Measurements from ENCODE around the gene NFIB. TPM values are rescaled to one million over a fixed set of nuclear protein-coding genes. Genes with fewer than 3 reads are reported as not detected.
A peak's percentile ranks its signal among the peaks of the same experiment; 100 is the strongest.

NFIB gene
- polyA plus RNA-seq, 3 donors, result not detected

GRCh38 chr9:14351221-14351836 lies 37.4 kb upstream of the NFIB start:
- H3K9me3 Mint-ChIP-seq, result peaks cover 0 to 16% (median 0%) of the 10 kb centered on the region in 7 donors
- no peaks in the 10 kb centered on the region for H3K4me1 ChIP-seq (ENCODE audit: control insufficient read depth in 1 of 2, insufficient read depth in 2 of 2, low read length in 2 of 2)
- no peak overlapping the region for H2AFZ ChIP-seq (ENCODE audit: insufficient read depth, low read depth, low read length, poor library complexity, severe bottlenecking)
- no peak overlapping the region for H3K27ac ChIP-seq (ENCODE audit: low read depth in 1 of 2, low read length in 2 of 2)
- H3K27me3 ChIP-seq (ENCODE audit: control insufficient read depth in 2 of 2, insufficient read depth in 2 of 2, low read length in 2 of 2), result peaks cover 47 to 72% of the 10 kb centered on the region in 2 donors
- no peak for TF ChIP-seq CTCF (IDR thresholded peaks at IDR 0.05)
- H3K4me3 Mint-ChIP-seq, result peak overlapping the region in 1 of 2 donors; percentile 54
- no peak overlapping the region for H3K4me3 ChIP-seq (replicated peaks in 1 of 3; ENCODE audit: low read depth in 2 of 3, low read length in 3 of 3)
- no peak overlapping the region for H3K4me2 ChIP-seq (replicated peaks; ENCODE audit: extremely low read depth, low read length, poor library complexity, severe bottlenecking)
- H3K79me2 ChIP-seq (ENCODE audit: insufficient read depth, low read length), result no peaks in the 10 kb centered on the region
- no peaks in the 10 kb centered on the region for H3K36me3 ChIP-seq (replicated peaks in 1 of 2; ENCODE audit: control insufficient read depth in 1 of 2, insufficient read depth in 2 of 2, low read length in 2 of 2)
- no peak overlapping the region for H3K27ac Mint-ChIP-seq
- intact Hi-C loops (cut with micrococcal nuclease), result loop anchor here (5.0 kb wide), 1 partner anchor 924 kb away; no protein-coding TSS in a partner anchor
- H3K27me3 Mint-ChIP-seq (ENCODE audit: low read depth in 3 of 3), result peaks cover 16 to 32% (median 17%) of the 10 kb centered on the region in 3 donors
- peaks cover 2% of the 10 kb centered on the region for H3K4me1 Mint-ChIP-seq
- H3K9me3 ChIP-seq (replicated peaks in 1 of 2; ENCODE audit: control insufficient read depth in 1 of 2, insufficient read depth in 1 of 2, low read length in 2 of 2), result peaks cover 0 to 31% of the 10 kb centered on the region in 2 donors
- no peak overlapping the region for H3K9ac ChIP-seq (ENCODE audit: insufficient read depth, low read length, poor library complexity, severe bottlenecking)
- 88% methylated on average over 4 of the region's 5 CpGs for WGBS (ENCODE audit: insufficient coverage)
- H4K20me1 ChIP-seq (ENCODE audit: insufficient read depth, low read length), result no peaks in the 10 kb centered on the region
- no peaks in the 10 kb centered on the region for H3K36me3 Mint-ChIP-seq
- no peak for DNase-seq

- peak overlapping the region in 1 of 2 donors; percentile 54 for H3K4me3 Mint-ChIP-seq
- no peak overlapping the region for H3K27ac Mint-ChIP-seq
- Histone ChIP-seq H3K27ac (ENCODE audit: low read depth in 1 of 2, low read length in 2 of 2) (no peak overlapping the region), H3K9ac (ENCODE audit: insufficient read depth, low read length, poor library complexity, severe bottlenecking) (no peak overlapping the region), H2AFZ (ENCODE audit: insufficient read depth, low read depth, low read length, poor library complexity, severe bottlenecking) (no peak overlapping the region), H3K27me3 (ENCODE audit: control insufficient read depth in 2 of 2, insufficient read depth in 2 of 2, low read length in 2 of 2) (peaks cover 53 to 78% of the 10 kb centered on the region in 2 donors), H3K4me1 (ENCODE audit: control insufficient read depth in 1 of 2, insufficient read depth in 2 of 2, low read length in 2 of 2) (no peaks in the 10 kb centered on the region), H3K9me3 (replicated peaks in 1 of 2; ENCODE audit: control insufficient read depth in 1 of 2, insufficient read depth in 1 of 2, low read length in 2 of 2) (peaks cover 0 to 31% of the 10 kb centered on the region in 2 donors), H4K20me1 (ENCODE audit: insufficient read depth, low read length) (no peaks in the 10 kb centered on the region), H3K4me2 (replicated peaks; ENCODE audit: extremely low read depth, low read length, poor library complexity, severe bottlenecking) (no peak overlapping the region), H3K79me2 (ENCODE audit: insufficient read depth, low read length) (no peaks in the 10 kb centered on the region), H3K4me3 (replicated peaks in 1 of 3; ENCODE audit: low read depth in 2 of 3, low read length in 3 of 3) (no peak overlapping the region), H3K36me3 (replicated peaks in 1 of 2; ENCODE audit: control insufficient read depth in 1 of 2, insufficient read depth in 2 of 2, low read length in 2 of 2) (no peaks in the 10 kb centered on the region)
- DNase-seq, result no peak
- H3K4me1 Mint-ChIP-seq, result peaks cover 2% of the 10 kb centered on the region
- 41% methylated on average over 5 of the region's 11 CpGs for WGBS (ENCODE audit: insufficient coverage)
- peaks cover 0 to 16% (median 2%) of the 10 kb centered on the region in 7 donors for H3K9me3 Mint-ChIP-seq
- H3K36me3 Mint-ChIP-seq, result no peaks in the 10 kb centered on the region
- intact Hi-C loops (cut with micrococcal nuclease), result loop anchor here (5.0 kb wide), 1 partner anchor 923 kb away; no protein-coding TSS in a partner anchor
- H3K27me3 Mint-ChIP-seq (ENCODE audit: low read depth in 3 of 3), result peaks cover 15 to 28% (median 16%) of the 10 kb centered on the region in 3 donors
- no peak for TF ChIP-seq CTCF (IDR thresholded peaks at IDR 0.05)
Observed at GRCh38 chr9:14350754-14351153, 36.8 kb upstream of the NFIB start.

Measured in CD14-positive monocyte (primary cell).